Epithelial cell of esophagus (primary cell): ENCODE results near the gene C3orf20.

Source experiments
- DNase-seq: peaks from one replicate; pipeline ENCODE4 v3.0.0; 2010; ENCODE audit warnings: low read depth
- H3K4me3 ChIP-seq: 2 replicates; pipeline ENCODE4 v1.5.1; 2011; ENCODE audit warnings: mild to moderate bottlenecking, low read length, control low read depth
- CTCF ChIP-seq: IDR thresholded peaks from 2 replicates; pipeline ENCODE4 v1.5.1; 2011; ENCODE audit warnings: low read depth, mild to moderate bottlenecking, low read length, control low read depth, inconsistent platforms; ENCODE audit not compliant: insufficient read depth; ENCODE audit errors: missing control alignments

The C3orf20 gene

DNA sequence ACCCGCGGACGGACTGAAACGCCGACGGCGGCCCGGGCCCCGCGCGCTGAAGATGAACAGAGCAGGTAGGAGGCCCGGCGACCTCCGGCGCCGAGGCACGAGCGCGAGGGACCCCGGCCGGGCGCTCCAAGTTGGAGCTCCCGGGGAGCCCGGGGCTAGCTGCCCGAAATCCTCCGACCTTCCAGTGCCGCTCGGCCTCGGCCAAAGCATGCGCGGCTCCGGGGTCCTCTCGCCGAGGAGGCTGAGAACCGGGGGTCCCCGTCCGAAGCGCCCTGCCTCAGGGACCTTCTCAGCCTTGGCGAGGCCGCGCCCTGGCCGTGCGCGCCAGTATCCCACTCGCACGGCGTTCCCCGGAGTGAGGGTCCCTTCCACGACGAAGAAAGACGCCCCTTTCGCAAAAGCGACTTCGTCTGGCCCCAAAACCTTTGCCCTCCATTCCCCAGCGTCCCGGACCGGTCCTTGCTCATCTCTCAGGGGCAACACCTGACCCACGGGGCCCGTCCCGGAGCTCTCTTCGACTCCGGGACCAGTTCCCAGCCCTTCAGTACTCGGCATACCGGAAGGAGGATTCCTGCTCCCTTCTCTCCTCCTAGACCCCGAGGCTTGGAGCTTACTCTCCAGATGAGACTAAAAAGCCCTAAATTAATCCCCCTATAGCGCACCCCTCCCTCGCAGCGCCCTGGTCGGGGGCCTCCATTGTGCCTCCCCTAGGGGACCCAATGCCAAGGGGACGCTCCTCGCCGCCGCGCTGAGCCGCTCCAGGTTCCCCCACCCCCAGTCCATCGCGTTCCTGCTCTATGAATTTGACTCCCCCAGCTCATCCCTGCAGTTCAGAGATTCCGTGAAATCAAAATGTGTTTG is 136.1 kb downstream of the C3orf20 start:
- no peak for DNase-seq
- no peak for TF ChIP-seq CTCF

GRCh38 chr3:14811684-14812083 is 136.7 kb downstream of the C3orf20 start:
- H3K4me3 ChIP-seq = no peak overlapping the region
- no peak for DNase-seq
- no peak for TF ChIP-seq CTCF

More for the DNA sequence above, 136.1 kb downstream of the C3orf20 start:
- no peak overlapping the region for H3K4me3 ChIP-seq

DNA sequence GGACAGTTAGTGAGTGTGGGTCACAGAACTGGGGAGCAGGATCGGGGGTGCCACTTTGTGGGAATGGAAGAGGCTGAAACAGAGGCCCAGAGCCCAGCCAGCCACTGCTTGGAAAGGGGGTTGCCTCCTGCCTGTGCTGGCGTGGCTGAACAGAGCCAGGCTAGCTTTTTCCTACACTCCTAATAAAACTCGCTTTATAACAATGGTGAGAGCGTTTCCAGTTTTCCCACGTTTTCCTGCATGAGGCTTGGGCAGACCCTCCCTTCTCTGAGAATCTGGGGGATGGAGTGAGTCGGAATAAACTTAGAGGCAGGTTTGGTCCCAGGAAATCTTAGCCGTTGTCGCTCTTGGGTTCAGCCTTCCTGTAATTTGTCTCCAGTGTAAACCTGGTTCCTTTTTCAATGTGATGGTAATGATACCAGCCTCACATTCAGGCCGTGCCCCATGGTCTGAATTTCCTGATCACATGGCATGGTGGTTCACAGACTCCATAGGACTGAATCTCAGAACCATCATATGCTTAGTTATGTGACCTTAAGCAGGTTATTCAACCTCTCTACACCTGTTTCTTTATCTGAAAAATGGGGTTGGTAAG is 137.4 kb downstream of the C3orf20 start:
- no peak for DNase-seq
- H3K4me3 ChIP-seq = no peak overlapping the region
- TF ChIP-seq CTCF = no peak

GRCh38 chr3:14814411-14814871 is 139.5 kb downstream of the C3orf20 start:
- no peak for TF ChIP-seq CTCF
- no peak overlapping the region for H3K4me3 ChIP-seq
- DNase-seq = no peak

DNA sequence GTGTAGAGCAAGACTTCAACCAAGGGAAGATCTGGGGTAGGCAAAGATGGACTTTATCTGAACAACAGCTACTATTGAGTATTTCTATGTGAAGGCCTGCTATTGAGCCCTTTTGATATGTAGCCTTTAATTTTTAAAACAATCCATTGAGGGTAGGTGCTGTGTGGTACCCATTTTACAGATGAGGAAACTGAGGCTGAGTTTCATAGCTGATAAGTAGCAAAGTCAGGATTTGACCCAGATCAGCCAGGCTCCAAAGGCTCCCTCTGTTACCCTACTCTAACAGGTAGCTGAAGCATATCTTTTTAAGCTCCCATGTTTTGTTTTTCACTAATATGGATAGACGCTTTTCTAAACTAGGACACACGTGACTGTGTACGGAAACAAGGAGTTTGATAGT is 141.4 kb downstream of the C3orf20 start:
- TF ChIP-seq CTCF = no peak
- no peak for DNase-seq
- H3K4me3 ChIP-seq = no peak overlapping the region

GRCh38 chr3:14818804-14819500 is 144.0 kb downstream of the C3orf20 start, which contains the start of gene FGD5:
FGD5 (plus strand) TSS chr3:14818962; CDS start chr3:14819072, 110 bp downstream.
- H3K4me3 ChIP-seq = no peak within 1 kb of the TSS
- TF ChIP-seq CTCF = no peak
- DNase-seq = no peak
